Peyer's patch (tissue), 4 donors: ENCODE measurements around the gene TTC28.

Source experiments
- CTCF ChIP-seq, 6 experiments: fragments of 450-650 bp in 4 of 6; fragments of 200-600 bp in 2 of 6; sonication (generic) in 1 of 6; IDR thresholded peaks; one replicate each; pipeline ENCODE4 v1.5.1; 2017 to 2019; ENCODE audit warnings: antibody characterized with exemption in 6 of 6, mild to moderate bottlenecking in 3 of 6, moderate library complexity in 1 of 6
- POLR2A ChIP-seq, 2 donors: fragments of 450-650 bp; IDR thresholded peaks; one replicate each; pipeline ENCODE4 v1.5.1; 2017; ENCODE audit warnings: antibody characterized with exemption in 2 of 2, mild to moderate bottlenecking in 2 of 2, moderate library complexity in 2 of 2

- TF ChIP-seq CTCF (IDR thresholded peaks at IDR 0.05) (no peak), POLR2A (IDR thresholded peaks at IDR 0.05) (no peak)
Measured at GRCh38 chr22:28231441-28231840, 448.2 kb downstream of the TTC28 start.
